ENCODE data around the gene NTN1.

NTN1 gene

GRCh38 chr17:9236286-9237052, 215.2 kb downstream of the NTN1 start:
- no peak for DNase-seq

- DNase-seq: no peak
Measured at GRCh38 chr17:9237053-9237410, 215.7 kb downstream of the NTN1 start.

GRCh38 chr17:9237661-9238301, 216.5 kb downstream of the NTN1 start:
- DNase-seq: no peak

- no peak for DNase-seq
Measured at GRCh38 chr17:9238340-9239245, 217.3 kb downstream of the NTN1 start.

DNA sequence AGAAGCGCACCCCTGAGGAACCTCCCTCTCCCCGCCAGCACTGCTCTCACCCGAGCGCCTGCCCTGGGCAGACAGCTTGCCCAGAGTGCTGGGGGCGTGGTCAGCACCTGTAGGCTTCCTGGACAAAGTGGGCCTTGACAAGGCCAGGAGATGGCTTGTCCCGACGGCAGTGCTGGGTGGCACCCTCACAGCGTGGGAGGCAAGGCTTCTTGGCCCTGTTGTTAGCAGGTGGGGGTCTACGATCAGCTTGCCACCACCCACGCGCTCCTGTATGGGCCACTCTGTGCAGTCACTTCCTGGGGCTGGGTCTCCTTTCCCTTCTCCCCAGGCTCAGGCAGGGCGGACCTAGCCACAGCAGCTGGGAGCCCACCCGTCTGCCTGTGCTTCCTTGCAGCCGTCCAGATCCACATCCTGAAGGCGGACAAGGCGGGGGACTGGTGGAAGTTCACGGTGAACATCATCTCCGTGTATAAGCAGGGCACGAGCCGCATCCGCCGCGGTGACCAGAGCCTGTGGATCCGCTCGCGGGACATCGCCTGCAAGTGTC, 218.0 kb downstream of the NTN1 start:
- peak in 1 of 2 donors; percentile 7 for DNase-seq

- peak; percentile 75 to 79 for DNase-seq
Measured at GRCh38 chr17:9239793-9240658, 218.7 kb downstream of the NTN1 start.

- no peak for DNase-seq
Measured at GRCh38 chr17:9240659-9241370, 219.5 kb downstream of the NTN1 start.

DNA sequence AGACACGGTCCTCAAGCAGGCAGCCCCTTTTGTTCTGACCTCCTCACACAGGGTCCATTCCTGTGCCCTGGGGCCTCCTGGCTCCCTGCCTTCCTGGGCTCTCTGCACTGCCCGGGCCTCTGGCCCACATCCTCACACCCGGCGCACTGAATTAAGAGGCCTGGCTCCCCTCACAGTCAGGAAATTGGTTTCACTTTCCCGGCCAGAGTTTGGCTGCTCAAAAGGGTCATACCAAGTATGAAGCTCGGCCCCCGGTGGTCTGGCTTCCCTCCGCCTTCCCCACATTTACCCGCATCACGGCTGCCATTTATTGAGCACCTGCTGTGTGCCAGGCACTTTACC, 220.0 kb downstream of the NTN1 start:
- DNase-seq: no peak

DNA sequence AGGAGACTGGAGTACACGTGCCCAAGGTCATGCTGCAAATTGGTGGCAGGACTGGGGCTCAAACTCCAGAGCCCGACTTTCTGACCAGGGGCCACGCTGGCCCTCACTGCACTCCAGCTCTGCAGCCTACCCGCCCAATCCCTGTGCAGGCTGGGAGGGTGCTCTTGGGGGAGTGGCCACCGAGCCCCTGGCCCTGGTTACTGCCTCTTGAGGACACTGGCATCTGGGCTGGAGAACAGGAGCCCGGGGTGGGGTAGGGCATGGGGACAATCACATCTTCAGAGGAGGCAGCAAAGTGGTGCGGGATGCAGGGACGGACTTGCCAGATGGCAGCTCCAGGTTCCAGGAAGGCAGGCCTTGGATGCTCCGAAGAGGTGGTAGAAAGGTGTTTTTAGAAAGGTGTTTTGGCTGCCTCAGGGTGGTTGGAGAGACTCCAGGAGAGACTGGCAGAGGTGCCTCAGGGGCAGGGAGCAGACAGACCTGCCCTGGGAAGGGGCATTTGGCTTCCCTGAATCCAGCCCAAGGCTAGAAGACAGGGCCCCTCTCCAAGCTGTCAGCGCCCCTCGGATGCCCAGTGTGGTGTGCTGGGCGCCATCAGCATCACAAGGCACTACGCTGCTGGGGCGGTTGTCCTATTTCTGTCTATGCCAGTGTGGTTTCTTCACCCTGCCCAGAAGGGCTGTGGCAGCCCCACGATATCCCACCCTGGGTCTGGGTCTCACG, 220.6 kb downstream of the NTN1 start:
- DNase-seq: no peak

DNA sequence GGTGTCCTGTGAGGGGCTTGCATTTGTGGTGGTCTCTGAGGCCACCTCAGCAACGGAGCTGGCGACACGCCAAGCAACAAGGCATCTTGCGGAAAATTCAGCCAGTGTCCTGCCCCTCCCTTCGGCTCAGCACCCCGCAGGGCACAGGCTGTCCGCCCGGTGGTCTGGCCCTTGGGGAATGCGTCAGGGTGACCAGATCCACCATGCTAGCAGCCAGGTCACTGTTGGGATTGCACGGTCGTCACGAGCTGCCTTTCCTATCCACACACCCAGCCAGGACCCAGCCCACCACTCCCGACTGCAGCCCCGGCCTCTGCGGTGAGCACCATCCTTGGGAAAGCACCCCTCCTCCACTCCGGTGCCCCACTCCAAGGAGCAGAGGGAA, 221.2 kb downstream of the NTN1 start:
- DNase-seq: no peak

DNA sequence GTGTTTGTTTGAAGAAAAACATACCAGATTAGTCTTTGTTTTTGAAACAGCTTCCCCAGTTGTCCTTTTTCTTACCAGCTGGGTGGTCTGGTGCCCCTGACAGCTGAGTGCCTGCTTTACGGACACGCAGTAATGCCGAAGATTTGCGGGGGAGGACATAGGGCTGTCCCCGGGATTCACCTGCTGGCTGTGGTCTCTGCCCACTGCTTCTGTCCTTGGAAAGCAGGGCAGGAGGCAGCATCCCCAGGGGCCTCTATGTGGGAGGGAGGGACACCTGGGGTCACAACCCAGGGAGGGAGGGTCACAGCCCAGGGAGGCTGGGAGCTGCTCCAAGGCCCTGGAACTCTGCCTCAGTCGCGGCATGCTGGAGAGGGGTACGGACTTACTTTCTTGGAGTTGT, 221.7 kb downstream of the NTN1 start:
- no peak for DNase-seq

- no peak for DNase-seq
Measured at GRCh38 chr17:9244066-9245052, 223.0 kb downstream of the NTN1 start.

DNA sequence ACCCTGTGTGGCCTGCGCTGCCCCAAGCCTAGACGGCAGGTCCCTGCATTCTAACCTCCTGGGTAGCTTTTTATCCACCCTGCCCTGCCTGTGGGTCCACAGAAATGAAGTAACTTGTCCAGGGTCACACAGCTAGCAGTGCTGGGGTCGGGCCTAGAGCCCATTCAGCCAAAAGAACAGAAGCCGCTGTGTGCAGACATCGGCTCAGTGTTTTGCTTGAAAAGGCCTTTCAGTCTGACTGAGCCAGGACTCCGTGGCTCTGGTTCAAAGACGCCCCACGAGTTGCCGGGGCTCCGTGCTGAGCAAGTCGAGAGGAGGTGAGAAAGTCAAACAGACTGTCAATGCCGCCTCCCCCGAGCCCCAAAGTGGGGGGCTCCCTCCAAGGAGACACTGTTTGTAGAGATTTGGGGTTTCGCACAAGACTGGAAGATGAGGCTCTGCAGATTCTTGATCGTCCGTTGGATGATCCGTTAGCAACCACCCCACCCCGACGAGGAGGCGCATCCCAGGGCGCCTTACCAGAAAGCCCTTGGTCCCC, 226.2 kb downstream of the NTN1 start:
- no peak for DNase-seq

- DNase-seq: no peak
Measured at GRCh38 chr17:9249245-9249953, 228.1 kb downstream of the NTN1 start.

GRCh38 chr17:9251273-9251672, 230.0 kb downstream of the NTN1 start:
- no peak for DNase-seq

- no peak for DNase-seq
Measured at GRCh38 chr17:9253308-9253707, 232.0 kb downstream of the NTN1 start.

GRCh38 chr17:9254841-9255240, 233.5 kb downstream of the NTN1 start:
- no peak for DNase-seq

DNA sequence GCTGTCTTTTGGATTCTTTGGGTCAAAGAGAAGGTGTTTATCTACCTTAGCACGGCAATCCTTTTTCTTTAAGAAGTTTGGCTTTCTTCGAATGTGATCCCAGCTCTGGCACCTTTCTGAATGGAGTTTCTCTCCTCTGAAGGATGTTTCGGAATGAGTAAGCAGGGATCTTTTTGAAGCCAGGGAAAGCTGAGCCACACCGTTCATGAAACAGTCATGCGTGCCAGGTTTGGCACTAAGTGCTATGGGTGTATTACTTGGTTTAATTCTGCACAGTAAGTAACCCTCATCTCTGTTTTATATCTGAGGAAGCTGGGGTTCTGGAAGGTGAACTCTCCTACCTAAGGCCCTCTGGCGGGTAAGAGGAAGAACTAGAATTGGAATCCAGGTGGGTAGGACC, 234.5 kb downstream of the NTN1 start:
- DNase-seq: no peak

DNA sequence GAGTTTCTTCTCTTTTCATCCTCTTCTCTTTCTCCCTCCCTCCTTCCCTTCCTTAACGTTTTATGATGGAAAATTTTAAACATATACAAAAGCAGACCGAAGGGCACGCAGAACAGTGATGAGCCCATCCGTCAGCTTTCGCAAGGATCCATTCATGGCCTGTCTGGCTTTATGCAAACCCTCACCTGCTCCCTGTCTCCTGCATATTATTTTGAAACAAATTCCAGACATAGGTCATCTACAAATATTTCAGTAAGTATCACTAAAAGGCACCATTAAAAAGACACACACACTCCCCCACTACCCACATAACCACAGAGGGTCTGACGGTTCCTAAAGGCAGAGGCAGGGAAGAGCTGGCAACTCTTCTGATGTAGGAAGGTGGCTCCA, 235.0 kb downstream of the NTN1 start:
- DNase-seq: no peak
